ENCODE measurements around the gene CFAP107. TPM values are rescaled to one million over a fixed set of nuclear protein-coding genes. Genes with fewer than 3 reads are reported as not detected.
"Not testable (repeated sequence)": the region's sequence is repeated elsewhere in the genome, so short reads cannot be mapped to it uniquely, and the experiment has no call there.

Gene CFAP107
- total and polyA plus RNA-seq, 7 donors, result under 0.01 TPM; not detected in 6

DNA sequence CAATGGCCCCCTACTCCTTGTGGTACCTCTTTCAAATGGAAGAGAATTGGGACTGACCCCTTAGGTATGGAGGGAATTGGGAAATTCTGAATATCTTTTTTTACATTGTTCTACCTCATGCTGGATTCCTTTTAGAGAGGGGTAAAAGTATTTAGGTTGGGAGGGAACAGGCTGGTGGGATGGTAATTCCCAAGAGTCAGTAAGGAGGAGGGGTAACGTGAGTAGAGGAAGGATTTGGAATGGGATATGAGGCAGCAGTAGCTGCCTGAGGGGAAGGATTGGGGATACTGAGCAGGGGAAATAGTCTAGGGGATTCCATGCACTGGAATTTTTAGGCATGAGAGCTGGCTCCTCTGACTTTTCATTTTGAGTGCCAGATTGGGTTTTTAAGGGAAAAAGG lies 33.9 kb upstream of the CFAP107 start:
- Histone ChIP-seq H3K27ac (no peak overlapping the region), H3K36me3 (no peaks in the 10 kb centered on the region), H3K9me3 (no peaks in the 10 kb centered on the region), H3K4me1 (no peaks in the 10 kb centered on the region), H3K27me3 (no peaks in the 10 kb centered on the region), H3K4me3 (no peak overlapping the region)
- no peak for DNase-seq
- TF ChIP-seq POLR2A (IDR thresholded peaks at IDR 0.05) (no peak), EP300 (IDR thresholded peaks at IDR 0.05) (no peak), POLR2AphosphoS5 (IDR thresholded peaks at IDR 0.05) (no peak)
- TF ChIP-seq, protein P1, sequence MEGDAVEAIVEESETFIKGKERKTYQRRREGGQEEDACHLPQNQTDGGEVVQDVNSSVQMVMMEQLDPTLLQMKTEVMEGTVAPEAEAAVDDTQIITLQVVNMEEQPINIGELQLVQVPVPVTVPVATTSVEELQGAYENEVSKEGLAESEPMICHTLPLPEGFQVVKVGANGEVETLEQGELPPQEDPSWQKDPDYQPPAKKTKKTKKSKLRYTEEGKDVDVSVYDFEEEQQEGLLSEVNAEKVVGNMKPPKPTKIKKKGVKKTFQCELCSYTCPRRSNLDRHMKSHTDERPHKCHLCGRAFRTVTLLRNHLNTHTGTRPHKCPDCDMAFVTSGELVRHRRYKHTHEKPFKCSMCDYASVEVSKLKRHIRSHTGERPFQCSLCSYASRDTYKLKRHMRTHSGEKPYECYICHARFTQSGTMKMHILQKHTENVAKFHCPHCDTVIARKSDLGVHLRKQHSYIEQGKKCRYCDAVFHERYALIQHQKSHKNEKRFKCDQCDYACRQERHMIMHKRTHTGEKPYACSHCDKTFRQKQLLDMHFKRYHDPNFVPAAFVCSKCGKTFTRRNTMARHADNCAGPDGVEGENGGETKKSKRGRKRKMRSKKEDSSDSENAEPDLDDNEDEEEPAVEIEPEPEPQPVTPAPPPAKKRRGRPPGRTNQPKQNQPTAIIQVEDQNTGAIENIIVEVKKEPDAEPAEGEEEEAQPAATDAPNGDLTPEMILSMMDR (IDR thresholded peaks at IDR 0.05), result no peak
- intact Hi-C loops (cut with DNase I), result no loop called here
- WGBS, 2 donors, result 63 to 74% methylated on average over 1 of the region's 1 CpG

DNA sequence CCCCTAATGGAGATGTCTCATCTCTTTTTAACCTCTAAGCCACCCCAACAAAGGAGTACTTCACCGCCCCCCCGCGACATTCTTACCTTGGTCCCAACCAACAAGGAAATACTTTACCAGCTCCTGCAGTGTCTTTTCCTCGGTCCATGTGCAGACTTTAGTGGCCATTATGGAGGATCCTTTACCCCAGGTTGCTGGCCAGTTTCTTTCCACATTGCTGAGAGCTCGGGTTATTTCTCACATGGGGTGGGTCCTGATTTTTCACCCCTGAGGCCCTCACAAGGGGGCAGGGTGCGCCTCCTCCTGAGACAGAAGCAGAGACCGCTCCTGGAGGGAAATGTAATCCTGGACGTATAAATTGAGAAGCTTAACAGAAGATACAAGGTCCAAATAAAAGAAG lies 33.1 kb upstream of the CFAP107 start:
- Histone ChIP-seq H3K4me1 (no peaks in the 10 kb centered on the region), H3K36me3 (no peaks in the 10 kb centered on the region), H3K9me3 (no peaks in the 10 kb centered on the region), H3K27ac (no peak overlapping the region), H3K4me3 (no peak overlapping the region), H3K27me3 (no peaks in the 10 kb centered on the region)
- WGBS, 2 donors, result 91 to 94% methylated on average over 8 of the region's 8 CpGs
- TF ChIP-seq POLR2A (IDR thresholded peaks at IDR 0.05), result no peak
- TF ChIP-seq, protein P1 (IDR thresholded peaks at IDR 0.05), result no peak
- TF ChIP-seq EP300 (IDR thresholded peaks at IDR 0.05), result no peak
- no peak for TF ChIP-seq POLR2AphosphoS5 (IDR thresholded peaks at IDR 0.05)
- no peak for DNase-seq
- intact Hi-C loops (cut with DNase I), result no loop called here

DNA sequence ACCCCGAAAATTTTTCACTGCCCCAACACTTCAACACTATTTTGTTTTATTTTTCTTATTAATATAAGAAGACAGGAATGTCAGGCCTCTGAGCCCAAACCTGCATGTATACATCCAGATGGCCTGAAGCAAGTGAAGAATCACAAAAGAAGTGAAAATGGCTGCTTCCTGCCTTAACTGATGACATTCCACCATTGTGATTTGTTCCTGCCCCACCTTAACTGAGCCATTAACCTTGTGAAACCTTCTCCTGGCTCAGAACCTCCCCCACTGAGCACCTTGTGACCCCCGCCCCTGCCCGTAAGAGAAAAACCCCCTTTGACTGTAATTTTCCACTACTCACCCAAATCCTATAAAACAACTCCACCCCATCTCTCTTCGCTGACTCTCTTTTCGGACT lies 32.3 kb upstream of the CFAP107 start:
- H3K9me3 ChIP-seq; H3K27me3 ChIP-seq; DNase-seq; intact Hi-C loops (cut with DNase I); H3K36me3 ChIP-seq; H3K27ac ChIP-seq; H3K4me1 ChIP-seq; H3K4me3 ChIP-seq: not testable (repeated sequence)
- 88 to 91% methylated on average over 5 of the region's 5 CpGs for WGBS, 2 donors

DNA sequence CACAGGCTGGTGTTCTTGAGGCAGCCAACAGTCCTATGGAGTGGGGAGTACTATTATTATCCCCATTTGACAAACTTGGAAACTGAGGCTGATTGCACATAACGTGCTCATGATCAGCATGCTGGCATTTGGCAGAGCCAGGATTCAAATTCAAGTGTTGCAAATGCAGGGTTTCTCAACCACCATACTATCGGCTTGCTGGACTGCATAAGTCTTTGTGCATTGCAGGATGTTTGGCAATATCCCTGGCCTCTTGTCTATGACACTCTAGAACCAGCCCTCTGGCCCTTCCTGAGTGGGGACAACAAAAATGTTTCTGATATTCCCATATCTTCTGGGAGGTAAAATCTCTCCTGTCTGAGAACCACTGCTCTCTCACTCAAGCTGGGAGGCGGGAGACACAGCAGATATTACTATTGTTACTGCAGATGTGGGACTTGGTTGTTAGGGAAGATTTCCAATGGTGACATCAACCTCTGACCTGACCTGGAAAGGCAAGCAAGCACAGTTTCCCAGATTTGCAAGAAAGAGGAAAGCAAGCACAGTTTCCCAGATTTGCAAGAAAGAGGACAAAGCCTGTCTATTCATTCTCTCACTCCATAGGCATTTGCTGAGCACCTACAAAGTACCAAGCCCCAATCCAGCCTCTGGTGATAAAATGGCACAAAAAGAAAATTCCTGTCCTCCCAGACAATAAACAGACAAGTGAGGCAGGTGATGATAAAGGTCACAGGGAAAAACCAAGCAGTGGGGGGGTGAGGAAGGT lies 31.1 kb upstream of the CFAP107 start:
- intact Hi-C loops (cut with DNase I), result no loop called here
- no peak for TF ChIP-seq POLR2A (IDR thresholded peaks at IDR 0.05)
- no peak for TF ChIP-seq EP300 (IDR thresholded peaks at IDR 0.05)
- TF ChIP-seq POLR2AphosphoS5 (IDR thresholded peaks at IDR 0.05), result no peak
- TF ChIP-seq, protein P1 (IDR thresholded peaks at IDR 0.05), result no peak
- Histone ChIP-seq H3K4me3 (no peak overlapping the region), H3K27ac (no peak overlapping the region), H3K36me3 (no peaks in the 10 kb centered on the region), H3K9me3 (no peaks in the 10 kb centered on the region), H3K27me3 (no peaks in the 10 kb centered on the region), H3K4me1 (no peaks in the 10 kb centered on the region)
- DNase-seq, result no peak
- 80 to 86% methylated on average over 3 of the region's 3 CpGs for WGBS, 2 donors

DNA sequence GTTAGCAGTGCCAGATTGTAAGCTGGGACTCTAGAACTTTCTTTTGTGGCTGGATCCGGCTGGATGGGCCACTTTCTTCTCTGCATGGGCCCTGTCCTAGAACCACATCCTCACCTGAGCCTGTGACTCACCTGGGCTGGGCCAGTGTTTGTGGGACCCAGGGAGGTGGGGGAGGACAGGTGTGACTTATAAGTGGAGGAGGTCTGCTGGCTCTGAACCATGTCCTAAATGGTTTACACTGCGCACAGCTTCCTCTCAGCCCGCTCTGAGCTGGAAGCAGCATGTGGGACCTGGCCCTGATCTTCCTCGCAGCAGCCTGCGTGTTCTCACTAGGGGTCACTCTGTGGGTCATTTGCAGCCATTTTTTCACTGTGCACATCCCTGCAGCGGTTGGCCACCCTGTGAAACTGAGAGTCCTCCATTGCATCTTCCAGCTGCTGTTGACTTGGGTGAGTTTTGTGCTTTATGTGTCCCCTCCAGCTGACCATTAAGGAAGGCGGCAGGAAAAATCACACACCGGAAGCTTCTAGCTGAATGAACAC lies 30.0 kb upstream of the CFAP107 start, which contains the start of gene AADACL3:
AADACL3 (plus strand) TSS at position 215 of the 542 bp plus-strand sequence; CDS start at position 282, 67 bp downstream.
- no peak within 1 kb of the TSS for H3K4me3 ChIP-seq
- no peaks in the 10 kb centered on the region for H3K36me3 ChIP-seq
- TF ChIP-seq, protein P1 (IDR thresholded peaks at IDR 0.05), result no peak
- no peak for TF ChIP-seq EP300 (IDR thresholded peaks at IDR 0.05)
- no peak for TF ChIP-seq POLR2A (IDR thresholded peaks at IDR 0.05)
- TF ChIP-seq POLR2AphosphoS5 (IDR thresholded peaks at IDR 0.05), result no peak
- intact Hi-C loops (cut with DNase I), result no loop called here
- WGBS, 2 donors, result 87 to 88% methylated on average over 8 of the region's 8 CpGs
- no peak within 1 kb of the TSS for H3K27ac ChIP-seq
- no peaks in the 10 kb centered on the region for H3K9me3 ChIP-seq
- H3K27me3 ChIP-seq, result no peaks in the 10 kb centered on the region
- H3K4me1 ChIP-seq, result no peaks in the 10 kb centered on the region
- no peak for DNase-seq
